ENCODE measurements around the gene SLC39A11.

The SLC39A11 gene

DNA sequence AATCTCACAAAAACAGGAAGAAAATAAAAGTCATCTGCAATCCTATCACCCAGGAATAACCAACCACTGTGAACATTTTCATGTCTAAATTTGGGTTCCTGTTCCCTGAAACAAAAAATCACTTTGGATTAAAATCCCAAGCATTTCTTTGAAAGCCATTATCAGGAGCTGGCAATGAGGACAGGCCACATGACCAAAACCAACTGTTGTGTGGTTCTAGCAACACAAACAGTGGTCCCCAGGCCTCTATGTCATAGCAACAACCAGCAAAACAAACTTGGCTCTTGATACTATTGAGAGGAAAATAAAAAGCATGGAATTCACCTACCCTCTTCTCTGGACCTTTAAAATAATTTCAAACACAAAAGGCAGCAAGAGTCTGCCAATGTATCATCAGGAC is 252.5 kb downstream of the SLC39A11 start:
- TF ChIP-seq ZNF70 (CRISPR knock-in tag; IDR thresholded peaks at IDR 0.05) (no peak), ARNTL (CRISPR knock-in tag; IDR thresholded peaks at IDR 0.05; ENCODE audit: borderline replicate concordance, low read depth) (no peak), PPARA (CRISPR knock-in tag; IDR thresholded peaks at IDR 0.05; ENCODE audit: borderline replicate concordance) (no peak), ZFP30 (CRISPR knock-in tag; IDR thresholded peaks at IDR 0.05) (no peak), GLIS3 (CRISPR knock-in tag; IDR thresholded peaks at IDR 0.05) (no peak)
- TF ChIP-seq, protein P1, sequence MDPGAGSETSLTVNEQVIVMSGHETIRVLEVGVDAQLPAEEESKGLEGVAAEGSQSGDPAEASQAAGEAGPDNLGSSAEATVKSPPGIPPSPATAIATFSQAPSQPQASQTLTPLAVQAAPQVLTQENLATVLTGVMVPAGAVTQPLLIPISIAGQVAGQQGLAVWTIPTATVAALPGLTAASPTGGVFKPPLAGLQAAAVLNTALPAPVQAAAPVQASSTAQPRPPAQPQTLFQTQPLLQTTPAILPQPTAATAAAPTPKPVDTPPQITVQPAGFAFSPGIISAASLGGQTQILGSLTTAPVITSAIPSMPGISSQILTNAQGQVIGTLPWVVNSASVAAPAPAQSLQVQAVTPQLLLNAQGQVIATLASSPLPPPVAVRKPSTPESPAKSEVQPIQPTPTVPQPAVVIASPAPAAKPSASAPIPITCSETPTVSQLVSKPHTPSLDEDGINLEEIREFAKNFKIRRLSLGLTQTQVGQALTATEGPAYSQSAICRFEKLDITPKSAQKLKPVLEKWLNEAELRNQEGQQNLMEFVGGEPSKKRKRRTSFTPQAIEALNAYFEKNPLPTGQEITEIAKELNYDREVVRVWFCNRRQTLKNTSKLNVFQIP (CRISPR knock-in tag; IDR thresholded peaks at IDR 0.05; ENCODE audit: borderline replicate concordance, low read depth) = no peak
- no peak for ATAC-seq

- ATAC-seq = no peak
Measured at GRCh38 chr17:72839131-72839725, 253.3 kb downstream of the SLC39A11 start.

GRCh38 chr17:72838581-72838980 is 253.9 kb downstream of the SLC39A11 start:
- TF ChIP-seq, protein P2, sequence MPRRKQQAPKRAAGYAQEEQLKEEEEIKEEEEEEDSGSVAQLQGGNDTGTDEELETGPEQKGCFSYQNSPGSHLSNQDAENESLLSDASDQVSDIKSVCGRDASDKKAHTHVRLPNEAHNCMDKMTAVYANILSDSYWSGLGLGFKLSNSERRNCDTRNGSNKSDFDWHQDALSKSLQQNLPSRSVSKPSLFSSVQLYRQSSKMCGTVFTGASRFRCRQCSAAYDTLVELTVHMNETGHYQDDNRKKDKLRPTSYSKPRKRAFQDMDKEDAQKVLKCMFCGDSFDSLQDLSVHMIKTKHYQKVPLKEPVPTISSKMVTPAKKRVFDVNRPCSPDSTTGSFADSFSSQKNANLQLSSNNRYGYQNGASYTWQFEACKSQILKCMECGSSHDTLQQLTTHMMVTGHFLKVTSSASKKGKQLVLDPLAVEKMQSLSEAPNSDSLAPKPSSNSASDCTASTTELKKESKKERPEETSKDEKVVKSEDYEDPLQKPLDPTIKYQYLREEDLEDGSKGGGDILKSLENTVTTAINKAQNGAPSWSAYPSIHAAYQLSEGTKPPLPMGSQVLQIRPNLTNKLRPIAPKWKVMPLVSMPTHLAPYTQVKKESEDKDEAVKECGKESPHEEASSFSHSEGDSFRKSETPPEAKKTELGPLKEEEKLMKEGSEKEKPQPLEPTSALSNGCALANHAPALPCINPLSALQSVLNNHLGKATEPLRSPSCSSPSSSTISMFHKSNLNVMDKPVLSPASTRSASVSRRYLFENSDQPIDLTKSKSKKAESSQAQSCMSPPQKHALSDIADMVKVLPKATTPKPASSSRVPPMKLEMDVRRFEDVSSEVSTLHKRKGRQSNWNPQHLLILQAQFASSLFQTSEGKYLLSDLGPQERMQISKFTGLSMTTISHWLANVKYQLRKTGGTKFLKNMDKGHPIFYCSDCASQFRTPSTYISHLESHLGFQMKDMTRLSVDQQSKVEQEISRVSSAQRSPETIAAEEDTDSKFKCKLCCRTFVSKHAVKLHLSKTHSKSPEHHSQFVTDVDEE (CRISPR knock-in tag; IDR thresholded peaks at IDR 0.05) = no peak
- TF ChIP-seq ZC3H10 (CRISPR knock-in tag; IDR thresholded peaks at IDR 0.05) (no peak), ESRRG (CRISPR knock-in tag; IDR thresholded peaks at IDR 0.05) (no peak), CSDC2 (CRISPR knock-in tag; IDR thresholded peaks at IDR 0.05) (no peak), TOX (CRISPR knock-in tag; IDR thresholded peaks at IDR 0.05; ENCODE audit: borderline replicate concordance) (no peak), CSRNP3 (CRISPR knock-in tag; IDR thresholded peaks at IDR 0.05) (no peak), RARB (CRISPR knock-in tag; IDR thresholded peaks at IDR 0.05) (no peak), ZNF8 (CRISPR knock-in tag; IDR thresholded peaks at IDR 0.05) (no peak), SNAI2 (CRISPR knock-in tag; IDR thresholded peaks at IDR 0.05) (no peak), OSR1 (CRISPR knock-in tag; IDR thresholded peaks at IDR 0.05) (no peak), BACH2 (CRISPR knock-in tag; IDR thresholded peaks at IDR 0.05; ENCODE audit: borderline replicate concordance) (no peak), TCF4 (CRISPR knock-in tag; IDR thresholded peaks at IDR 0.05; ENCODE audit: borderline replicate concordance) (no peak), ARNTL (CRISPR knock-in tag; IDR thresholded peaks at IDR 0.05; ENCODE audit: borderline replicate concordance, low read depth) (no peak)
- TF ChIP-seq, protein P3, sequence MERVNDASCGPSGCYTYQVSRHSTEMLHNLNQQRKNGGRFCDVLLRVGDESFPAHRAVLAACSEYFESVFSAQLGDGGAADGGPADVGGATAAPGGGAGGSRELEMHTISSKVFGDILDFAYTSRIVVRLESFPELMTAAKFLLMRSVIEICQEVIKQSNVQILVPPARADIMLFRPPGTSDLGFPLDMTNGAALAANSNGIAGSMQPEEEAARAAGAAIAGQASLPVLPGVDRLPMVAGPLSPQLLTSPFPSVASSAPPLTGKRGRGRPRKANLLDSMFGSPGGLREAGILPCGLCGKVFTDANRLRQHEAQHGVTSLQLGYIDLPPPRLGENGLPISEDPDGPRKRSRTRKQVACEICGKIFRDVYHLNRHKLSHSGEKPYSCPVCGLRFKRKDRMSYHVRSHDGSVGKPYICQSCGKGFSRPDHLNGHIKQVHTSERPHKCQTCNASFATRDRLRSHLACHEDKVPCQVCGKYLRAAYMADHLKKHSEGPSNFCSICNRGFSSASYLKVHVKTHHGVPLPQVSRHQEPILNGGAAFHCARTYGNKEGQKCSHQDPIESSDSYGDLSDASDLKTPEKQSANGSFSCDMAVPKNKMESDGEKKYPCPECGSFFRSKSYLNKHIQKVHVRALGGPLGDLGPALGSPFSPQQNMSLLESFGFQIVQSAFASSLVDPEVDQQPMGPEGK (CRISPR knock-in tag; IDR thresholded peaks at IDR 0.05; ENCODE audit: borderline replicate concordance) = no peak
- ATAC-seq = no peak

More at GRCh38 chr17:72839131-72839725, 253.3 kb downstream of the SLC39A11 start:
- TF ChIP-seq BACH2 (CRISPR knock-in tag; IDR thresholded peaks at IDR 0.05; ENCODE audit: borderline replicate concordance) = no peak
- no peak for TF ChIP-seq ZNF8 (CRISPR knock-in tag; IDR thresholded peaks at IDR 0.05)
- no peak for TF ChIP-seq CSRNP3 (CRISPR knock-in tag; IDR thresholded peaks at IDR 0.05)
- TF ChIP-seq GLIS3 (CRISPR knock-in tag; IDR thresholded peaks at IDR 0.05) = no peak
- TF ChIP-seq ZFP3 (CRISPR knock-in tag; IDR thresholded peaks at IDR 0.05) = no peak

Data from SK-N-SH treated with all-trans-retinoic acid at 6 μM for 48 hours (cell line).